HepG2 (cell line): ENCODE data around the gene KHNYN. TPM values are rescaled to one million over a fixed set of nuclear protein-coding genes. Genes with fewer than 3 reads are reported as not detected.

Experiments used
- ATAC-seq: fragments of 200-7000 bp; cut with Tn5 transposase; 3 replicates; pipeline ENCODE4 v1.9.1; 2020; ENCODE audit warnings: mild to moderate bottlenecking, moderate library complexity
- BruUV-seq: library from RNA; stranded (reverse); fragments of 400-500 nt; replicated peaks from 2 replicates; lab custom pipeline; 2021; lab: Mats Ljungman, UMichigan
- CTCF ChIA-PET: fragments of 300-600 bp; formaldehyde crosslinking; extraction: SDS; loops from one replicate; lab custom pipeline; 2021; ENCODE audit warnings: low total read pairs, inconsistent platforms, low intra/inter-chr PET ratio; lab: Yijun Ruan, JAX
- POLR2A ChIA-PET: fragments of 350-600 bp; sonication (Branson Sonifier 250); formaldehyde crosslinking; loops from one replicate; lab custom pipeline; 2020; ENCODE audit warnings: antibody characterized with exemption, inconsistent platforms; lab: Yijun Ruan, JAX
- DNase-seq: peaks from one replicate; pipeline ENCODE4 v3.0.0-alpha.2; 2015; ENCODE audit warnings: low spot score
- FAIRE-seq: peaks from 3 replicates; lab custom pipeline; 2011; peaks lifted over from hg19 to GRCh38; lab: Jason Lieb, UNC
- H2AFZ ChIP-seq: one replicate; pipeline ENCODE4 v1.6.1; 2011; ENCODE audit warnings: low read length, inconsistent platforms
- H3K27ac ChIP-seq: fragments of 300-600 bp; 3 replicates; pipeline ENCODE4 v1.8.0; 2011; ENCODE audit warnings: mixed run types, mild to moderate bottlenecking, mixed read lengths, low read length, inconsistent platforms; ENCODE audit not compliant: insufficient read depth; ENCODE audit errors: extremely low read length
- H3K27me3 ChIP-seq, 2 experiments: fragments of 200-600 bp in 1 of 2; 2 replicates in 1 of 2; 3 replicates in 1 of 2; pipeline versions ENCODE4 v1.6.0 to v1.8.0; 2011; ENCODE audit warnings: low read length in 2 of 2, mild to moderate bottlenecking in 2 of 2, moderate library complexity in 2 of 2, inconsistent platforms in 1 of 2; ENCODE audit not compliant: insufficient read depth in 2 of 2, control insufficient read depth in 1 of 2
- H3K36me3 ChIP-seq, 2 experiments: fragments of 200-600 bp in 1 of 2; replicated peaks in 1 of 2; 2 replicates in 1 of 2; 3 replicates in 1 of 2; pipeline versions ENCODE4 v1.5.1 to v1.8.0; 2011; ENCODE audit warnings: low read length in 2 of 2, inconsistent platforms in 1 of 2; ENCODE audit not compliant: insufficient read depth in 2 of 2, control insufficient read depth in 1 of 2
- H3K4me1 ChIP-seq: 2 replicates; pipeline ENCODE4 v1.5.1; 2012; ENCODE audit warnings: low read length, inconsistent platforms; ENCODE audit not compliant: insufficient read depth
- H3K4me2 ChIP-seq: 2 replicates; pipeline ENCODE4 v1.6.0; 2011; ENCODE audit warnings: low read depth, low read length, inconsistent platforms
- H3K4me3 ChIP-seq, 3 experiments: fragments of 200-600 bp in 1 of 3; sonication (generic), shearing (Covaris generic) in 1 of 3; replicated peaks in 1 of 3; 2 replicates each; pipeline ENCODE4 v1.5.1; 2011 to 2016; ENCODE audit warnings: low read length in 3 of 3, inconsistent platforms in 2 of 3, low read depth in 2 of 3, mild to moderate bottlenecking in 2 of 3, control low read depth in 1 of 3, mixed read lengths in 1 of 3; ENCODE audit not compliant: insufficient read depth in 1 of 3
- H3K79me2 ChIP-seq: one replicate; pipeline ENCODE4 v1.6.1; 2011; ENCODE audit warnings: low read length, inconsistent platforms; ENCODE audit not compliant: insufficient read depth
- H3K9ac ChIP-seq: 2 replicates; pipeline ENCODE4 v1.6.0; 2011; ENCODE audit warnings: mild to moderate bottlenecking, low read depth, low read length, inconsistent platforms; ENCODE audit not compliant: insufficient read depth
- H3K9me3 ChIP-seq: 2 replicates; pipeline ENCODE4 v1.5.1; 2012; ENCODE audit warnings: mild to moderate bottlenecking, low read length
- H4K20me1 ChIP-seq: 2 replicates; pipeline ENCODE4 v1.6.0; 2011; ENCODE audit warnings: inconsistent platforms, mild to moderate bottlenecking, low read length, moderate library complexity; ENCODE audit not compliant: insufficient read depth
- DR1 ChIP-seq: sonication (generic); formaldehyde crosslinking; IDR thresholded peaks from 2 replicates; pipeline ENCODE4 v1.8.0; 2021; ENCODE audit warnings: mild to moderate bottlenecking, missing genetic modification reagents, inconsistent platforms
- HMG20A ChIP-seq: IDR thresholded peaks from 2 replicates; pipeline ENCODE4 v1.6.1; 2016; ENCODE audit warnings: borderline replicate concordance
- IKZF4 ChIP-seq: sonication (generic); formaldehyde crosslinking; IDR thresholded peaks from 2 replicates; pipeline ENCODE4 v1.5.1; 2020; ENCODE audit warnings: borderline replicate concordance, mild to moderate bottlenecking, low read depth, missing genetic modification reagents; ENCODE audit errors: not compliant biosample characterization
- IRX3 ChIP-seq: sonication (generic); formaldehyde crosslinking; IDR thresholded peaks from 2 replicates; pipeline ENCODE4 v1.8.1; 2023; ENCODE audit warnings: mild to moderate bottlenecking, low read depth, missing genetic modification reagents, borderline replicate concordance
- KDM3A ChIP-seq: IDR thresholded peaks from 2 replicates; pipeline ENCODE4 v1.6.1; 2018; ENCODE audit warnings: low read depth, missing compliant biosample characterization
- MTA3 ChIP-seq: sonication (generic); formaldehyde crosslinking; IDR thresholded peaks from 2 replicates; pipeline ENCODE4 v1.4.0; 2020; ENCODE audit warnings: missing genetic modification reagents
- NCOA2 ChIP-seq: sonication (generic); formaldehyde crosslinking; IDR thresholded peaks from 2 replicates; pipeline ENCODE4 v1.8.0; 2022; ENCODE audit warnings: inconsistent platforms
- PLRG1 ChIP-seq: fragments of 450-650 bp; conservative IDR thresholded peaks from 2 replicates; pipeline ENCODE4 v1.6.1; 2016
- TEAD2 ChIP-seq: sonication (generic); formaldehyde crosslinking; IDR thresholded peaks from 2 replicates; pipeline ENCODE4 v1.9.0; 2021; ENCODE audit warnings: missing genetic modification reagents
- TOE1 ChIP-seq: sonication (generic); formaldehyde crosslinking; IDR thresholded peaks from 2 replicates; pipeline ENCODE4 v1.4.0; 2020; ENCODE audit warnings: mild to moderate bottlenecking, missing genetic modification reagents
- U2AF2 ChIP-seq: fragments of 200-400 bp; formaldehyde crosslinking; IDR thresholded peaks from 2 replicates; pipeline ENCODE4 v1.6.1; 2017; ENCODE audit warnings: low read depth, mild to moderate bottlenecking, low read length
- YEATS2 ChIP-seq: sonication (generic); formaldehyde crosslinking; IDR thresholded peaks from 2 replicates; pipeline ENCODE4 v1.4.0; 2020; ENCODE audit warnings: missing genetic modification reagents, borderline replicate concordance
- ZC3H4 ChIP-seq: sonication (generic); formaldehyde crosslinking; IDR thresholded peaks from 2 replicates; pipeline ENCODE4 v1.4.0; 2020; ENCODE audit warnings: missing genetic modification reagents, borderline replicate concordance
- ZNF431 ChIP-seq: sonication (generic); formaldehyde crosslinking; IDR thresholded peaks from 2 replicates; pipeline ENCODE4 v1.9.0; 2022; ENCODE audit warnings: missing genetic modification reagents, low read depth, mild to moderate bottlenecking, borderline replicate concordance
- ZNF441 ChIP-seq: sonication (generic); formaldehyde crosslinking; IDR thresholded peaks from 2 replicates; pipeline ENCODE4 v1.7.0; 2021; ENCODE audit warnings: missing genetic modification reagents, borderline replicate concordance
- ZNF451 ChIP-seq: sonication (generic); formaldehyde crosslinking; IDR thresholded peaks from 2 replicates; pipeline ENCODE4 v1.5.0; 2020; ENCODE audit warnings: mild to moderate bottlenecking, missing genetic modification reagents
- ZNF746 ChIP-seq: sonication (generic); formaldehyde crosslinking; IDR thresholded peaks from 2 replicates; pipeline ENCODE4 v1.8.0; 2022; ENCODE audit warnings: mild to moderate bottlenecking, missing genetic modification reagents
- ZNF780A ChIP-seq: sonication (generic); formaldehyde crosslinking; IDR thresholded peaks from 2 replicates; pipeline ENCODE4 v1.8.0; 2022; ENCODE audit warnings: mild to moderate bottlenecking, missing genetic modification reagents, moderate library complexity
- ZNF784 ChIP-seq: sonication (generic); formaldehyde crosslinking; IDR thresholded peaks from 2 replicates; pipeline ENCODE4 v1.5.1; 2020; ENCODE audit warnings: missing genetic modification reagents, mild to moderate bottlenecking, borderline replicate concordance
- WGBS: methylation state at CpG from one replicate; pipeline ENCODE4 v1.1.6; 2017; ENCODE audit warnings: low lambda C conversion rate; 5-methylcytosine and 5-hydroxymethylcytosine counted together
- in situ Hi-C: cut with HindIII; loops from 2 replicates; pipeline ENCODE4 v1.10.0; 2017; ENCODE audit warnings: low pct_unique_long_range_greater_than_20kb; ENCODE audit not compliant: extremely low pct_ligation_motif_present
- intact Hi-C: fragments of 100-400 bp; cut with micrococcal nuclease; formaldehyde crosslinking; loops from one replicate; pipeline ENCODE4 v1.10.0; 2022; ENCODE audit not compliant: unreplicated experiment
- polyA plus RNA-seq, 8 experiments: library from polyadenylated mRNA; depleted of rRNA in 3 of 8; stranded (reverse) in 7 of 8; unstranded in 1 of 8; fragments of >200 nt; fragmentation: Illumina TruSeq in 4 of 8; extraction: Trizol in 4 of 8; gene quantifications; 2 replicates each; pipeline versions ENCODE4 v1.2.1 to v1.2.3, GENCODE V29; 2011 to 2016; ENCODE audit warnings: low read depth in 4 of 8, missing spikeins in 1 of 8, mixed read lengths in 1 of 8; ENCODE audit not compliant: insufficient read depth in 1 of 8
- total RNA-seq, 5 experiments: library from RNA; depleted of rRNA; stranded (reverse); fragments of >200 nt; fragmentation: Illumina TruSeq; extraction: Trizol; gene quantifications; 2 replicates each; pipeline ENCODE4 v1.2.3, GENCODE V29; 2016; ENCODE audit warnings: low read depth in 1 of 5
- TF ChIP-seq, protein P1 (sequence below): sonication (generic); formaldehyde crosslinking; IDR thresholded peaks from 2 replicates; pipeline ENCODE4 v1.4.0; 2020; ENCODE audit warnings: missing genetic modification reagents, borderline replicate concordance
- TF ChIP-seq, protein P2 (sequence below): sonication (generic); formaldehyde crosslinking; IDR thresholded peaks from 2 replicates; pipeline ENCODE4 v1.8.0; 2022; ENCODE audit warnings: low read depth, missing genetic modification reagents

Gene KHNYN
- total and polyA plus RNA-seq, 2 of the 13 experiments (the other 11 are each of a cell fraction or from before 2014, with no cell fraction given), result 52.8 to 75.7 TPM

GRCh38 chr14:24441485-24441884 lies 11.7 kb downstream of the KHNYN start:
- ChIA-PET CTCF (interaction anchor here (1.0 to 1.5 kb wide), 3 partner anchors 10 to 108 kb away, joined by 3 to 6 read pairs (median 4); no protein-coding TSS in a partner anchor), POLR2A (interaction anchor here (0.5 to 5.6 kb wide), 44 partner anchors 11 to 1852 kb away, joined by 3 to 242 read pairs (median 4); partner anchors contain the start of genes ADCY4, CBLN3, CIDEB and DAD1)
- H3K36me3 ChIP-seq, result peaks cover 33 to 48% of the 10 kb centered on the region in 2 experiments
- H3K9ac ChIP-seq, result peak overlapping the region; percentile 96
- FAIRE-seq (no peak), ATAC-seq (no peak), DNase-seq (no peak)
- H3K9me3 ChIP-seq, result no peaks in the 10 kb centered on the region
- peaks cover 20% of the 10 kb centered on the region for H3K4me1 ChIP-seq
- BruUV-seq, result TSS peak; percentile 66
- in situ Hi-C loops, result no loop called here
- H3K27me3 ChIP-seq, result peaks cover 0 to 5% of the 10 kb centered on the region in 2 experiments; a peak in 1 of 5 replicates
- 53% methylated on average over 5 of the region's 5 CpGs for WGBS
- peak overlapping the region; percentile 93 for H3K27ac ChIP-seq
- no peak overlapping the region for H2AFZ ChIP-seq
- intact Hi-C loops, result loop anchor here (10.0 kb wide), 1 partner anchor 1857 kb away; the partner anchor contains the start of gene DAD1
- peak overlapping the region; percentile 95 for H3K4me2 ChIP-seq
- H3K4me3 ChIP-seq, result peak overlapping the region; percentile 70 to 84 (median 74)
- no peaks in the 10 kb centered on the region; the same call in 1 of the 2 replicates for H4K20me1 ChIP-seq
- peaks cover 22% of the 10 kb centered on the region for H3K79me2 ChIP-seq
- TF ChIP-seq, protein P1, sequence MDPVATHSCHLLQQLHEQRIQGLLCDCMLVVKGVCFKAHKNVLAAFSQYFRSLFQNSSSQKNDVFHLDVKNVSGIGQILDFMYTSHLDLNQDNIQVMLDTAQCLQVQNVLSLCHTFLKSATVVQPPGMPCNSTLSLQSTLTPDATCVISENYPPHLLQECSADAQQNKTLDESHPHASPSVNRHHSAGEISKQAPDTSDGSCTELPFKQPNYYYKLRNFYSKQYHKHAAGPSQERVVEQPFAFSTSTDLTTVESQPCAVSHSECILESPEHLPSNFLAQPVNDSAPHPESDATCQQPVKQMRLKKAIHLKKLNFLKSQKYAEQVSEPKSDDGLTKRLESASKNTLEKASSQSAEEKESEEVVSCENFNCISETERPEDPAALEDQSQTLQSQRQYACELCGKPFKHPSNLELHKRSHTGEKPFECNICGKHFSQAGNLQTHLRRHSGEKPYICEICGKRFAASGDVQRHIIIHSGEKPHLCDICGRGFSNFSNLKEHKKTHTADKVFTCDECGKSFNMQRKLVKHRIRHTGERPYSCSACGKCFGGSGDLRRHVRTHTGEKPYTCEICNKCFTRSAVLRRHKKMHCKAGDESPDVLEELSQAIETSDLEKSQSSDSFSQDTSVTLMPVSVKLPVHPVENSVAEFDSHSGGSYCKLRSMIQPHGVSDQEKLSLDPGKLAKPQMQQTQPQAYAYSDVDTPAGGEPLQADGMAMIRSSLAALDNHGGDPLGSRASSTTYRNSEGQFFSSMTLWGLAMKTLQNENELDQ, result peak; percentile 39; the same call in 1 of the 2 replicates
- TF ChIP-seq DR1 (CRISPR knock-in tag) (no peak), PLRG1 (no peak), YEATS2 (peak; percentile 30; the same call in 1 of the 2 replicates), ZNF431 (CRISPR knock-in tag) (no peak), U2AF2 (no peak), ZNF784 (CRISPR knock-in tag) (no peak), KDM3A (no peak), HMG20A (CRISPR knock-in tag) (no peak), IKZF4 (no peak), ZC3H4 (CRISPR knock-in tag) (no peak), TOE1 (peak; percentile 81; the same call in 1 of the 2 replicates), ZNF441 (CRISPR knock-in tag) (no peak), ZNF451 (CRISPR knock-in tag) (no peak), ZNF780A (CRISPR knock-in tag) (0 out of 2 replicates have a peak, but pooled peaks have one; percentile 72), NCOA2 (no peak), IRX3 (CRISPR knock-in tag) (no peak), ZNF746 (CRISPR knock-in tag) (no peak), TEAD2 (CRISPR knock-in tag) (no peak), MTA3 (CRISPR knock-in tag) (no peak)
- TF ChIP-seq, protein P2, sequence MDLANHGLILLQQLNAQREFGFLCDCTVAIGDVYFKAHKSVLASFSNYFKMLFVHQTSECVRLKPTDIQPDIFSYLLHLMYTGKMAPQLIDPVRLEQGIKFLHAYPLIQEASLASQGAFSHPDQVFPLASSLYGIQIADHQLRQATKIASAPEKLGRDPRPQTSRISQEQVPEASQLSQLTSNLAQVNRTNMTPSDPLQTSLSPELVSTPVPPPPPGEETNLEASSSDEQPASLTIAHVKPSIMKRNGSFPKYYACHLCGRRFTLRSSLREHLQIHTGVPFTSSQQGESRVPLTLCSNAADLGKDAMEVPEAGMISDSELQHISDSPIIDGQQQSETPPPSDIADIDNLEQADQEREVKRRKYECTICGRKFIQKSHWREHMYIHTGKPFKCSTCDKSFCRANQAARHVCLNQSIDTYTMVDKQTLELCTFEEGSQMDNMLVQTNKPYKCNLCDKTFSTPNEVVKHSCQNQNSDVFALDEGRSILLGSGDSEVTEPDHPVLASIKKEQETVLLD (CRISPR knock-in tag), result peak; percentile 57; the same call in 1 of the 2 replicates
